ENCODE results near the gene SCLY.
"Not testable (repeated sequence)": the region's sequence is repeated elsewhere in the genome, so short reads cannot be mapped to it uniquely, and the experiment has no call there.

SCLY gene, protein sequence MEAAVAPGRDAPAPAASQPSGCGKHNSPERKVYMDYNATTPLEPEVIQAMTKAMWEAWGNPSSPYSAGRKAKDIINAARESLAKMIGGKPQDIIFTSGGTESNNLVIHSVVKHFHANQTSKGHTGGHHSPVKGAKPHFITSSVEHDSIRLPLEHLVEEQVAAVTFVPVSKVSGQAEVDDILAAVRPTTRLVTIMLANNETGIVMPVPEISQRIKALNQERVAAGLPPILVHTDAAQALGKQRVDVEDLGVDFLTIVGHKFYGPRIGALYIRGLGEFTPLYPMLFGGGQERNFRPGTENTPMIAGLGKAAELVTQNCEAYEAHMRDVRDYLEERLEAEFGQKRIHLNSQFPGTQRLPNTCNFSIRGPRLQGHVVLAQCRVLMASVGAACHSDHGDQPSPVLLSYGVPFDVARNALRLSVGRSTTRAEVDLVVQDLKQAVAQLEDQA

GRCh38 chr2:238060542-238061314 lies at the start of gene SCLY:
Gene SCLY (plus strand): TSS chr2:238061001. CDS start chr2:238061055, 54 bp downstream.
- DNase-seq: peak; percentile 56

DNA sequence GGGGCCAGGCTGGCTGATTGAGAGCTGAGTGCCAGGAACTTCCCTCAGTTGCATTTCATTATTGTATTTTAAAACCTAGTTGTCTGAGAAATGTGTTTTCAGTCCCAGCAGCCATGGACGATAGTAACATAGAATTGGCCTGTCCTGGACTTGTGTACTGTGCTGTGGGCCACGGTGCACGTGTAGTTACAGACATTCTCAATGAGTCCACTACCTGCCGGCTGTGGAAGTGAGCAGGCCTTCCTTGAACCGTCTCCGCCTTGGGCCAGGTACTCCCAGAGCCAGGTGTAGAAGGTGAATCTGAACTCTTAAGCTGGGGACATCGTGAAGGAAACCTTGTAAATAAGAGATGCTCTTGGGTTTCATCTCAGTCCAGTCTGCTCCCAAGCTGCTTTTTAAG lies 47.0 kb upstream of the SCLY start:
- DNase-seq: no peak

- DNase-seq: no peak
These were observed 45.1 kb upstream of the SCLY start for GRCh38 chr2:238015705-238016104.

DNA sequence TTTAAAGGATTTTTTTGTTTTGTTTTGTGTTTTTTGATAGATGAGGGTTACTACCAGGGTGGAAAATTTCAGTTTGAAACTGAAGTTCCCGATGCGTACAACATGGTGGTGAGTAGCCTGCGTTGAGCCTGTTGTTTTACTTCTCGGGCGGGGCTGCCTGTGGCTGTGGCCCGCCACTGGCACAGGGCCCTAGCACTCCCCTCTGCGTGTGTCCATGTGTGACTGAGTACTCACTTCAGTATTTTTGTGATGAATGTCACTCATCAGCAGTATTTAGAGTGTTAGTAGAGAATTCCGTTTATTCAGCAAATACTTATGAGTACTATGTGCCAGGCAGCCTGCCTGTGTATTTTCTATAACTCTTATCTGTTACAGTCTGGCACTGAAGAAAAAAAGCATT lies 44.3 kb upstream of the SCLY start:
- DNase-seq: no peak

DNA sequence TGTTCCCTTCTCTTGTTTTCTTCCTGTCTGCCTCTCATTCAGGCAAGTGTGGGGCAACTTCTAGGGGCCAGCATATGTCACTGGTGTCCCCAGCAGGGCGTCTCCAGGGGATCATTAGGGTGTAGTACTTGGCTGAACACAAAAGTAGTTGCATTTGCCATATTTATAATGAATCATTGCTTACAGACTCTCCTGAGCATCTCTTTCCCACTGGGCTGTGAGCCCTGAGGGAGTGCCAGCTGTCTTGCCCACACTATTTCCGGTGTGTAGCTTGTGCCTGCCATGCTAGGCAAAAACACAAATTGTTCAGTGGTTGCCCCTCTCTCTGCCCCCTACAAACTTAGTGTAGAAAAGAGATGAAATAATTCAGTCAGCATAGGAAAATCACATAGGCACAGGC lies 40.8 kb upstream of the SCLY start:
- DNase-seq: no peak

DNA sequence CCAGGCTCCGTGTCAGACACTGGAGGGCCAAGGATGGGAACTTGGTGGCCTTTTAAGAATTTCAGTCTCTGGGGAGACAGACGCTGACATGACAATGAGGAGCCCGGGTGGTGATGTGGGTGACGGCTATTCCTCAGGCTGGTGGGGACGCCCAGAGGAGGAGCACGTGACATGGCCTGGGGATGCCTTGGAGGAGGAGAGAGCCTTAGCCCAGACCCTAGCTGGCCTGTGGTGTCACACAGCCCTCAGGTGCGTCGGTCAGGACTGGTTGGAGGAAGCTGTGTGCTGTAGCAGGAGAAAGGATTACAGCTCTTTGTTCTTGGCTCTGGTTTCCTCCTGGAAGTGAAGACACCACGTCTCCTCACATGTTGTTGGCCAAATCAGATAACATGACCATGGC lies 40.0 kb upstream of the SCLY start:
- no peak for DNase-seq

GRCh38 chr2:238021327-238021726 lies 39.5 kb upstream of the SCLY start:
- no peak for DNase-seq

GRCh38 chr2:238022594-238023157 lies 38.1 kb upstream of the SCLY start:
- DNase-seq: no peak

- no peak for DNase-seq
These were observed 37.2 kb upstream of the SCLY start for GRCh38 chr2:238023608-238024007.

DNA sequence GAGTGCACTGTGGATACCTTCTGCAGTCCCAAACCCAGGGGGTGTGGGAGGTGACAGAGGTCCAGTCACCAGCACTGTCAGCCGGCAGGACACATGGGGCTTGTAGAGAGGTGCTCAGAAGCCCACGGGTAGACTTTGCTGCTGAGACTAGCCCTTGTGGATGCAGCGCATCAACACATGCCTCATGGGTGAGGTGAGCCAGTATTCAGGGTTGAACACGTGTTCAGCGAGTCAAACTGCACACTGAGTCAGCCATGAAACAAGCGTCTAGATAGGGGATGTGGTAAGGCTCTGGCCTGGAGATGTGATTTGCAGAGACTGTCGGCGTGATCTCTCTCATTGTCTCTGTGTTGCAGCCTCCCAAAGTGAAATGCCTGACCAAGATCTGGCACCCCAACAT lies 35.8 kb upstream of the SCLY start:
- no peak for DNase-seq

- no peak for DNase-seq
These were observed 35.0 kb upstream of the SCLY start for GRCh38 chr2:238025741-238026360.

DNA sequence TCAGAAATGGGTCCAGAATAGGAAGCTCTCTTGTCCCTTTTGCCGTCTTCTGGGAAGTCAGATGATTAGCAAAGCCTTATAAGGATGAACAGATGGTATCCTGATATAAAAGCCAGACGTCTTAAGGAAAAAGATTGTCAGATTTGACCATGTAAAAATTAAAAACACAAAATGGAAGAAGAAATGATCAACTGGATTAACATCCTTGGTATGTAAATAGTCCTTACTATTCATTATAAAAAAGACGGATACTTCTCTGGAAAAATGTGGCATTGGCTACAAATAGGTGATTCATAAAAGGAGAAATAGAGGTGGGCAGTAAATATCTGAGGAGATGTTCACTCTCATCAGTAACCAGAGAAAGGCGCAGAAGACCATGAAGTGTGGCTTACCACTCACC lies 33.7 kb upstream of the SCLY start:
- no peak for DNase-seq

DNA sequence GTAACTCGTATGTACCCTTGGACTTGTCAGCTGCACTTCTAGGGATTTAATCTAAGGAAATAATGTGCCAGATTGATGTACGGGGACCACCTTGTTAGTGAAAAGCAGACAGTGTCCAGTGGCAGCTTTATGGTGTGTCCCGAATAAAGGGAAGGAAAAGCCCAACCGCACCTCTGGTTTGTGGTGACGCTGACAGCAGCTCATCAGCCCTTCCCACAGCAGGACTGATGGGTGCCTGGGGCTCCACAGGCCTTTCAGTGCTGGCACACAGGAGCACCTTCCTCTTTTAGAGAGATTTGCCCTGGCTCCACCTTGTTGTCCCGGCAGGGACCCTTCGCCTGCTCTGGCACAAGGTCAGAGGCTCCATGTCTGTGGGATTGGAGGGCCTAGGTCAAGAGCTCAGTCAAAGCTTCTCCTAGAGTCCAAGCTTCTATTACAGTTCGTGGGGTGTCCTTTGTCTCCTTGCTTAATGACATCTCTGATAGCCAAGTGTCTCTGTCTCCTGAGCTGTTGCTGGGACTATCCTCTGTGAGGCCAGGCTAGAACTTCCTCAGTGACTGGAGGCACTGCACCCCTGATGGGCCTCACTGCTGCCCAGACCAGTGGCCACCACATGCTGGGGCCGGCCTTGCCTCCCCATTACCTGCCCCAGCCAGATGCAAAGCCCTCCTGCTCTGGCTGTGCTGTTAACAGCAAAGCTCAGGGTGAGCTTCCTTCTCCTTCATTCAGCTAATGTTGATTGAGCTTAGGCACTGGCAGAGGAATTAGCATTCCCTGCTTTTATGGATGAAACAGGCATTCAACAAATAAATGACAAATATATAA lies 33.0 kb upstream of the SCLY start:
- no peak for DNase-seq

- no peak for DNase-seq
These were observed 30.9 kb upstream of the SCLY start for GRCh38 chr2:238029853-238030252.

GRCh38 chr2:238030422-238031155 lies 30.2 kb upstream of the SCLY start:
- no peak for DNase-seq

- DNase-seq: no peak
These were observed 29.1 kb upstream of the SCLY start for GRCh38 chr2:238031751-238032150.

GRCh38 chr2:238032755-238033337 lies 28.0 kb upstream of the SCLY start:
- DNase-seq: no peak

- DNase-seq: not testable (repeated sequence)
These were observed 26.8 kb upstream of the SCLY start for GRCh38 chr2:238033991-238034390.

GRCh38 chr2:238038203-238038602 lies 22.6 kb upstream of the SCLY start:
- no peak for DNase-seq

GRCh38 chr2:238039151-238039550 lies 21.6 kb upstream of the SCLY start:
- no peak for DNase-seq

DNA sequence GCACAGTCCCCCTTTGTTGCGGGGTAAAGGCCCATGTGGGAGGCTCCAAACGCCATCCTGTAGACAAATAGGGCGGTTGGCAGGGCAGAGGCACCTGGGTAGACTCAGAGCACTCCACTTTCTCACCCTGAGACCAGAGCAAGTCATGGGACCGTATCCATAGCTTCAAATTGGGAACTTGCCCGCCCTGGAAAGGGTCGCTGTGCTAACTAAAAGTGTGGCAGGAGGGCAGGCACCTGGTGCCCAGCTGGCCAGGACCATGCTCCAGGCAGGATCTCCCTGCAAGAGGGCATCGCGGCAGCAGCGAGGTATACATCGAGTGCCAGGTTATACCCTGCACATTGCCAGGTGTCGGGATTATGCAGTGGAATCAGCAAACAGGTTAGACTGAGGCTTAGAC lies 20.8 kb upstream of the SCLY start:
- DNase-seq: no peak

Data from NCI-H524 treated with DMSO at 0.1 percent for 48 hours (cell line).